Endothelial cell of umbilical vein (primary cell): ENCODE data around the gene FMN2. TPM values are rescaled to one million over a fixed set of nuclear protein-coding genes. Genes with fewer than 3 reads are reported as not detected.

Experiments
- BruUV-seq: library from RNA; stranded (reverse); fragments of 400-500 nt; replicated peaks from 2 replicates; lab custom pipeline; 2021; lab: Mats Ljungman, UMichigan
- CTCF ChIA-PET: fragments of 300-600, 350-600 bp; sonication (Branson Sonifier 250); formaldehyde crosslinking; loops from one replicate; lab custom pipeline; 2021; ENCODE audit warnings: antibody characterized with exemption, inconsistent platforms; lab: Charles Lee
- POLR2A ChIA-PET: fragments of 300-600, 350-600 bp; sonication (Branson Sonifier 250); formaldehyde crosslinking; loops from one replicate; lab custom pipeline; 2021; ENCODE audit warnings: antibody characterized with exemption, inconsistent platforms; lab: Charles Lee
- DNase-seq: peaks from one replicate; pipeline ENCODE4 v3.0.0-alpha.2; 2011; ENCODE audit warnings: low read depth, low spot score
- FAIRE-seq: peaks from 2 replicates; lab custom pipeline; 2011; peaks lifted over from hg19 to GRCh38; lab: Jason Lieb, UNC
- H2AFZ ChIP-seq: 2 replicates; pipeline ENCODE4 v1.6.0; 2012; ENCODE audit warnings: low read depth, low read length, control low read depth, inconsistent platforms
- H3K27ac ChIP-seq: 2 replicates; pipeline ENCODE4 v1.5.1; 2011; ENCODE audit warnings: low read depth, mild to moderate bottlenecking, control low read depth, low read length, moderate library complexity; ENCODE audit not compliant: insufficient read depth
- H3K27me3 ChIP-seq, 2 experiments: 2 replicates each; pipeline versions ENCODE4 v1.6.0 to v1.6.1; 2011; ENCODE audit warnings: low read length in 2 of 2, mixed read lengths in 1 of 2; ENCODE audit not compliant: control insufficient read depth in 2 of 2, insufficient read depth in 2 of 2
- H3K36me3 ChIP-seq, 2 experiments: 2 replicates in 1 of 2; 3 replicates in 1 of 2; pipeline ENCODE4 v1.5.1; 2011; ENCODE audit warnings: low read length in 2 of 2, mild to moderate bottlenecking in 1 of 2, moderate library complexity in 1 of 2; ENCODE audit not compliant: control insufficient read depth in 2 of 2, insufficient read depth in 2 of 2; ENCODE audit errors: extremely low read depth in 1 of 2
- H3K4me1 ChIP-seq: 3 replicates; pipeline ENCODE4 v1.5.1; 2011; ENCODE audit warnings: mild to moderate bottlenecking, low read length; ENCODE audit not compliant: control insufficient read depth, insufficient read depth; ENCODE audit errors: extremely low read depth
- H3K4me2 ChIP-seq: 2 replicates; pipeline ENCODE4 v1.6.1; 2011; ENCODE audit warnings: low read length, control low read depth, mixed read lengths; ENCODE audit not compliant: insufficient read depth
- H3K4me3 ChIP-seq, 3 experiments: fragments of 200-600 bp in 1 of 3; sonication (generic), shearing (Covaris generic) in 1 of 3; replicated peaks in 1 of 3; 2 replicates each; pipeline ENCODE4 v1.5.1; 2011 to 2016; ENCODE audit warnings: control low read depth in 3 of 3, low read length in 3 of 3, mild to moderate bottlenecking in 2 of 3, inconsistent platforms in 1 of 3, low read depth in 1 of 3, moderate library complexity in 1 of 3; ENCODE audit not compliant: insufficient read depth in 1 of 3
- H3K79me2 ChIP-seq: 2 replicates; pipeline ENCODE4 v1.6.0; 2012; ENCODE audit warnings: low read length, inconsistent platforms; ENCODE audit not compliant: control insufficient read depth, insufficient read depth
- H3K9ac ChIP-seq: replicated peaks from 2 replicates; pipeline ENCODE3; 2011; ENCODE audit warnings: low read length, control low read depth; ENCODE audit not compliant: insufficient read depth; ENCODE audit errors: extremely low read depth
- H3K9me1 ChIP-seq: replicated peaks from 3 replicates; pipeline ENCODE4 v1.6.0; 2011; ENCODE audit warnings: mild to moderate bottlenecking, low read length; ENCODE audit not compliant: control insufficient read depth, insufficient read depth; ENCODE audit errors: extremely low read depth
- H3K9me3 ChIP-seq: replicated peaks from 2 replicates; pipeline ENCODE4 v1.5.1; 2012; ENCODE audit warnings: low read length, inconsistent platforms; ENCODE audit not compliant: control insufficient read depth, insufficient read depth
- H4K20me1 ChIP-seq: replicated peaks from 2 replicates; pipeline ENCODE3; 2011; ENCODE audit warnings: mild to moderate bottlenecking, low read length; ENCODE audit not compliant: control insufficient read depth, insufficient read depth; ENCODE audit errors: extremely low read depth
- CTCF ChIP-seq, 2 donors: IDR thresholded peaks; 1 replicate in 1 of 2; 2 replicates in 1 of 2; pipeline ENCODE4 v1.5.1; 2011; ENCODE audit warnings: low read length in 2 of 2, mild to moderate bottlenecking in 2 of 2, moderate library complexity in 2 of 2, control low read depth in 1 of 2, inconsistent platforms in 1 of 2, low read depth in 1 of 2; ENCODE audit not compliant: insufficient read depth in 1 of 2; ENCODE audit errors: extremely low read depth in 1 of 2
- EZH2 ChIP-seq: IDR thresholded peaks from 2 replicates; pipeline ENCODE4 v1.6.1; 2012; ENCODE audit warnings: borderline replicate concordance, low read depth, mild to moderate bottlenecking, moderate library complexity, low read length, inconsistent platforms; ENCODE audit not compliant: severe bottlenecking
- FOS ChIP-seq: IDR thresholded peaks from 2 replicates; pipeline ENCODE4 v1.6.1; 2011; ENCODE audit warnings: mild to moderate bottlenecking, low read length, moderate library complexity, borderline replicate concordance; ENCODE audit not compliant: insufficient read depth
- GATA2 ChIP-seq: IDR thresholded peaks from 2 replicates; pipeline ENCODE4 v1.7.0; 2011; ENCODE audit warnings: low read depth, mild to moderate bottlenecking, moderate library complexity, mixed read lengths, low read length; ENCODE audit not compliant: insufficient read length, insufficient read depth
- JUN ChIP-seq: IDR thresholded peaks from 2 replicates; pipeline ENCODE4 v1.6.1; 2011; ENCODE audit warnings: borderline replicate concordance, low read depth; ENCODE audit not compliant: insufficient read length, insufficient read depth
- MAX ChIP-seq: IDR thresholded peaks from 2 replicates; pipeline ENCODE4 v1.6.1; 2011; ENCODE audit not compliant: insufficient read depth, insufficient read length
- MYC ChIP-seq: IDR thresholded peaks from one replicate; pipeline ENCODE4 v1.6.1; 2011; ENCODE audit warnings: mild to moderate bottlenecking, low read depth, low read length
- POLR2A ChIP-seq: IDR thresholded peaks from 2 replicates; pipeline ENCODE4 v1.6.1; 2012; ENCODE audit warnings: low read depth, mild to moderate bottlenecking, control low read depth, low read length
- POLR2AphosphoS5 ChIP-seq: IDR thresholded peaks from 2 replicates; pipeline ENCODE4 v1.6.1; 2012; ENCODE audit warnings: low read depth, mild to moderate bottlenecking, control low read depth, low read length, moderate library complexity; ENCODE audit not compliant: insufficient read depth
- dilution Hi-C: fragments of 300-500 bp; cut with MboI; formaldehyde crosslinking; loops from one replicate; pipeline ENCODE4 v1.15.0; 2019; ENCODE audit warnings: low sequenced_read_pairs; ENCODE audit not compliant: extremely low pct_ligation_motif_present
- intact Hi-C: fragments of 100-400 bp; cut with micrococcal nuclease; formaldehyde crosslinking; loops from one replicate; pipeline ENCODE4 v1.10.0; 2022
- polyA plus RNA-seq, 4 experiments: library from polyadenylated mRNA; depleted of rRNA in 3 of 4; stranded (reverse) in 3 of 4; unstranded in 1 of 4; fragments of >200 nt; gene quantifications; 2 replicates each; pipeline versions ENCODE4 v1.2.1 to v1.2.3, GENCODE V29; 2011 to 2012; ENCODE audit warnings: missing spikeins in 1 of 4
- total RNA-seq: library from RNA; stranded (reverse); gene quantifications from 2 replicates; pipeline ENCODE4 v1.2.3, GENCODE V29; 2021

Gene FMN2
- total and polyA plus RNA-seq, 2 donors (not counting 3 experiments of a cell fraction or from before 2014, with no cell fraction given): not detected

- FAIRE-seq: no peak
- POLR2A ChIA-PET: no interaction called here
- Histone ChIP-seq H3K79me2 (no peaks in the 10 kb centered on the region), H2AFZ (no peak overlapping the region), H3K36me3 (no peaks in the 10 kb centered on the region), H3K4me2 (no peak overlapping the region), H3K27ac (no peak overlapping the region), H3K9me1 (no peaks in the 10 kb centered on the region), H3K9ac (no peak overlapping the region), H4K20me1 (no peaks in the 10 kb centered on the region), H3K4me1 (no peaks in the 10 kb centered on the region), H3K27me3 (no peaks in the 10 kb centered on the region), H3K9me3 (peaks cover 3% of the 10 kb centered on the region), H3K4me3 (no peak overlapping the region)
- TF ChIP-seq JUN: no peak
- no peak for TF ChIP-seq POLR2AphosphoS5
- TF ChIP-seq POLR2A: no peak
- TF ChIP-seq CTCF (IDR thresholded peaks at IDR 0.05; ENCODE audit: extremely low read depth in 1 of 2, insufficient read depth in 1 of 2, low read depth in 1 of 2, low read length in 2 of 2): no peak
- no peak for TF ChIP-seq MAX
- no peak for TF ChIP-seq MYC
- TF ChIP-seq GATA2: no peak
- TF ChIP-seq EZH2: no peak
- TF ChIP-seq FOS: no peak
- CTCF ChIA-PET: no interaction called here
- dilution Hi-C loops (no loop called here), intact Hi-C loops (no loop called here)
- DNase-seq: no peak
- no TSS peak for BruUV-seq
Measured at GRCh38 chr1:240254778-240255291, 163.2 kb downstream of the FMN2 start.
